Activated CD4-positive, alpha-beta T cell treated with anti-CD3 and anti-CD28 coated beads for 48 hours (primary cell): ENCODE measurements around the gene METRN.

Source experiments
- DNase-seq: peaks from one replicate; pipeline ENCODE4 v3.0.0-alpha.2; 2020

The METRN gene

GRCh38 chr16:711084-711483 is 3.8 kb upstream of the METRN start:
- DNase-seq = no peak

GRCh38 chr16:711548-712320 is 3.2 kb upstream of the METRN start:
- DNase-seq = peak; percentile 85

- DNase-seq = peak; percentile 82
Observed at GRCh38 chr16:712740-713250, 2.1 kb upstream of the METRN start.

GRCh38 chr16:714079-714478 is 839 bp upstream of the METRN start:
- no peak for DNase-seq

GRCh38 chr16:715477-716199 is 720 bp downstream of the METRN start:
- no peak for DNase-seq

- no peak for DNase-seq
Observed at GRCh38 chr16:716200-716568, 1.3 kb downstream of the METRN start.

GRCh38 chr16:716768-717325 is 1.9 kb downstream of the METRN start:
- no peak for DNase-seq

- no peak for DNase-seq
Observed at GRCh38 chr16:717450-718245, 2.7 kb downstream of the METRN start.

- DNase-seq = no peak
Observed at GRCh38 chr16:718389-718788, 3.5 kb downstream of the METRN start.

GRCh38 chr16:718922-719321 is 4.0 kb downstream of the METRN start:
- no peak for DNase-seq

- DNase-seq = no peak
Observed at GRCh38 chr16:719815-720446, 5.0 kb downstream of the METRN start.

- DNase-seq = peak; percentile 67
Observed at GRCh38 chr16:720447-720989, 5.6 kb downstream of the METRN start.

- DNase-seq = peak; percentile 83
Observed at GRCh38 chr16:720990-721764, 6.3 kb downstream of the METRN start, which contains the start of gene ANTKMT. Gene ANTKMT (plus strand): TSS chr16:721146. CDS start chr16:721275, 129 bp downstream.

GRCh38 chr16:721765-722540 is 7.0 kb downstream of the METRN start:
- DNase-seq = no peak

GRCh38 chr16:722835-723633 is 8.1 kb downstream of the METRN start:
- DNase-seq = no peak

- no peak for DNase-seq
Observed at GRCh38 chr16:723695-724094, 8.8 kb downstream of the METRN start.

- no peak for DNase-seq
Observed at GRCh38 chr16:724188-725040, 9.5 kb downstream of the METRN start.

GRCh38 chr16:725041-725376 is 10.1 kb downstream of the METRN start:
- DNase-seq = no peak
